Spleen (tissue), 11 donors: Measurements from ENCODE around the gene SCUBE1. TPM values are rescaled to one million over a fixed set of nuclear protein-coding genes. Genes with fewer than 3 reads are reported as not detected.

ENCODE experiments used
- DNase-seq: peaks from one replicate; pipeline ENCODE4 v3.0.0-alpha.2; 2020
- H3K27ac ChIP-seq, 8 donors: fragments of 200-600 bp; sonication (generic) in 7 of 8; 1 replicate in 4 of 8; 2 replicates in 4 of 8; pipeline versions ENCODE4 v1.5.0 to v1.8.0; 2016 to 2021; ENCODE audit warnings: inconsistent platforms in 4 of 8, mild to moderate bottlenecking in 4 of 8, moderate library complexity in 1 of 8
- H3K27me3 ChIP-seq, 7 donors: fragments of 200-600 bp; sonication (generic) in 6 of 7; replicated peaks in 1 of 7; 1 replicate in 4 of 7; 2 replicates in 3 of 7; pipeline versions ENCODE4 v1.5.0 to v1.8.0; 2016 to 2021; ENCODE audit warnings: inconsistent platforms in 3 of 7, mild to moderate bottlenecking in 1 of 7
- H3K36me3 ChIP-seq, 6 donors: fragments of 200-600 bp; sonication (generic) in 5 of 6; 1 replicate in 4 of 6; 2 replicates in 2 of 6; pipeline versions ENCODE4 v1.5.0 to v1.8.0; 2016 to 2021; ENCODE audit warnings: inconsistent platforms in 2 of 6
- H3K4me1 ChIP-seq, 6 donors: fragments of 200-600 bp; sonication (generic) in 5 of 6; 1 replicate in 3 of 6; 2 replicates in 3 of 6; pipeline versions ENCODE4 v1.5.0 to v1.8.0; 2016 to 2021; ENCODE audit warnings: inconsistent platforms in 3 of 6
- H3K4me3 ChIP-seq, 8 donors: fragments of 200-600 bp; sonication (generic) in 7 of 8; 1 replicate in 4 of 8; 2 replicates in 4 of 8; pipeline versions ENCODE4 v1.5.0 to v1.8.0; 2016 to 2021; ENCODE audit warnings: inconsistent platforms in 4 of 8, mild to moderate bottlenecking in 4 of 8, moderate library complexity in 2 of 8
- H3K9me3 ChIP-seq, 8 donors: fragments of 200-600 bp; sonication (generic) in 7 of 8; 1 replicate in 4 of 8; 2 replicates in 4 of 8; pipeline versions ENCODE4 v1.5.0 to v1.8.0; 2016 to 2021; ENCODE audit warnings: inconsistent platforms in 4 of 8
- CTCF ChIP-seq, 11 experiments: fragments of 200-600 bp in 7 of 11; fragments of 450-650 bp in 4 of 11; sonication (generic) in 4 of 11; IDR thresholded peaks in 8 of 11; conservative IDR thresholded peaks in 3 of 11; 1 replicate in 7 of 11; 2 replicates in 4 of 11; pipeline versions ENCODE4 v1.4.0 to v1.8.0; 2016 to 2021; ENCODE audit warnings: antibody characterized with exemption in 11 of 11, inconsistent platforms in 4 of 11, mild to moderate bottlenecking in 1 of 11
- POLR2A ChIP-seq, 3 donors: fragments of 450-650 bp; IDR thresholded peaks; one replicate each; pipeline ENCODE4 v1.5.1; 2017; ENCODE audit warnings: antibody characterized with exemption in 3 of 3, mild to moderate bottlenecking in 1 of 3
- POLR2AphosphoS5 ChIP-seq, 3 donors: sonication (generic); formaldehyde crosslinking; IDR thresholded peaks; one replicate each; pipeline ENCODE4 v1.5.1; 2017; ENCODE audit warnings: antibody characterized with exemption in 3 of 3
- WGBS, 5 donors: extraction: QIAGEN DNeasy Blood & Tissue Kit in 3 of 5; methylation state at CpG; one replicate each; pipeline versions ENCODE4 v1.1.5 to v1.1.7; 2013 to 2018; 5-methylcytosine and 5-hydroxymethylcytosine counted together
- intact Hi-C: fragments of 100-400 bp; cut with DNase I; formaldehyde crosslinking; loops from one replicate; pipeline ENCODE4 v1.15.0; 2023; ENCODE audit warnings: low total_unique reads
- polyA plus RNA-seq, 3 donors: library from polyadenylated mRNA; stranded (reverse); fragments of 200-250 nt; gene quantifications; one replicate each; pipeline ENCODE4 v1.2.1, GENCODE V29; 2013
- total RNA-seq, 7 donors: library from RNA; depleted of rRNA in 3 of 7; stranded (reverse); fragments of >200 nt in 3 of 7; fragmentation: NEBNext Ultra II Directional in 4 of 7; extraction: Animal tissue kit (Norgen Biotek cat#: 25700) in 4 of 7; gene quantifications; one replicate each; pipeline versions ENCODE4 v1.1.0 to v1.2.1, GENCODE V29; 2016 to 2021
- donor health status: healthy with polysubstance abuse.
- donor health status: DM: no; HTN: no; CAD: no; lungs with moderate emphysema.
- donor health status: DM: no; HTN: no; CAD: no.
- donor health status: Bipolar disorder and iron deficiency.
- donor health status: healthy.
- donor health status: DM: no; HTN: no; CAD: no.
- donor health status: DM: yes; HTN: yes; CAD: no.

Gene SCUBE1
- total and polyA plus RNA-seq, 10 donors: 0.46 to 43.5 (median 15.9) TPM

DNA sequence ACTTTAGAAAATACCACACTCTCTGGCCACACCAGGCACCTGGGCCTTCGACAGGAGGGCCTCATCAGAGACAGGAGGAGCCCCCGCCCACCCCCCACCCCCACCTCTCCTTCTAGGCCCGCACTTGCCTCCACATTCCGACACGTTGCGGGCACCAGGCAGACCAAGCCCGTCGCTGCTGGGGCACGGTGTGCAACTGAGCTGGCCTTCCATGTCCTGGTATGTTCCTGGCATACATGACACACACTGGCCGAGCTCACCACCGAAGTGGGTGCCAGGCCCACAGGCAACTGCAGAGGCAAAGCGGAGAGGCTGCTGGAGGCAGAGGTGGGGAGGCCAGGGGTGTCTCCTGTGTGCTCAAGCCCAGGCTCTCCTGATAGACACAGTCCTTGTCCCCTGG, 129.2 kb downstream of the SCUBE1 start:
- TF ChIP-seq POLR2A (IDR thresholded peaks at IDR 0.05) (no peak), POLR2AphosphoS5 (IDR thresholded peaks at IDR 0.05) (no peak), CTCF (IDR thresholded peaks at IDR 0.05 in 8 of 11, conservative IDR thresholded peaks at IDR 0.05 in 3 of 11) (no peak)
- Histone ChIP-seq H3K36me3 (peaks cover 0 to 15% (median 0%) of the 10 kb centered on the region in 6 donors), H3K4me1 (no peaks in the 10 kb centered on the region), H3K27me3 (no peaks in the 10 kb centered on the region), H3K27ac (no peak overlapping the region), H3K4me3 (no peak overlapping the region), H3K9me3 (no peaks in the 10 kb centered on the region)
- 88 to 96% (median 91%) methylated on average over 9 to 12 of the region's 12 CpGs for WGBS, 5 donors
- DNase-seq: no peak
- intact Hi-C loops: no loop called here

GRCh38 chr22:43213051-43213450, 130.1 kb downstream of the SCUBE1 start:
- Histone ChIP-seq H3K36me3 (peaks cover 0 to 18% (median 0%) of the 10 kb centered on the region in 6 donors), H3K27me3 (no peaks in the 10 kb centered on the region), H3K4me3 (no peak overlapping the region), H3K4me1 (no peaks in the 10 kb centered on the region), H3K9me3 (no peaks in the 10 kb centered on the region), H3K27ac (no peak overlapping the region)
- WGBS, 5 donors: 54 to 71% (median 61%) methylated on average over 5 to 8 of the region's 8 CpGs
- intact Hi-C loops: no loop called here
- no peak for DNase-seq
- TF ChIP-seq CTCF (IDR thresholded peaks at IDR 0.05 in 8 of 11, conservative IDR thresholded peaks at IDR 0.05 in 3 of 11): no peak

GRCh38 chr22:43212434-43212952, 130.7 kb downstream of the SCUBE1 start:
- no peak overlapping the region for H3K27ac ChIP-seq
- H3K4me1 ChIP-seq: no peaks in the 10 kb centered on the region
- WGBS, 5 donors: 86 to 91% (median 88%) methylated on average over 23 of the region's 23 CpGs
- intact Hi-C loops: no loop called here
- DNase-seq: no peak
- H3K36me3 ChIP-seq: peaks cover 0 to 18% (median 0%) of the 10 kb centered on the region in 6 donors
- TF ChIP-seq POLR2A (IDR thresholded peaks at IDR 0.05) (no peak), POLR2AphosphoS5 (IDR thresholded peaks at IDR 0.05) (no peak), CTCF (IDR thresholded peaks at IDR 0.05 in 8 of 11, conservative IDR thresholded peaks at IDR 0.05 in 3 of 11) (no peak)
- no peak overlapping the region for H3K4me3 ChIP-seq
- H3K27me3 ChIP-seq: no peaks in the 10 kb centered on the region
- no peaks in the 10 kb centered on the region for H3K9me3 ChIP-seq

DNA sequence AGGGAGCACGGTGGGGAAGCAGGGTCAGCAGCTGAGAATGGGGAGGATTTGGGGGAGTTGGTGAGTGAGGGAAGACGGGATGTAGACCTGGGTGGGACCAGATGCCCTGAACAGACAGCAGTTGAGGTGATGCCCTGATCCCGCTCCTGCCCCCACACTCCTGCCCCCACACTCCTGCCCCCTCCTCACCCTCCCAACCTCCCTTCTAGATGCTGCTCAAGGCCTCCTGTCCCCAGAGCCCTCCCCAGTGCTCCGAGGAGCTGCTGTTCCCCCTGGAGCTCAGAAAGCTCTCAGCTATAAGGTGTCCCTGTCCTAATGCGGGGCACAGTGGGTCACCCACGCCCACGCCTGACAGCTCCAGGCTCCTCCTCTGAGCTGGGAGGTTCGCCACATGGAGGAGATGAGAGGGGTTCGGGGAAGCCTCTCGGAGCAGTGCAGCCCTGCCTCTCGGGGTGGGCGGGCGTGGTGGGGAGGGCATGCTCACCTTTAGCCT, 131.2 kb downstream of the SCUBE1 start:
- no peaks in the 10 kb centered on the region for H3K27me3 ChIP-seq
- no peak overlapping the region for H3K27ac ChIP-seq
- no peak for DNase-seq
- H3K9me3 ChIP-seq: no peaks in the 10 kb centered on the region
- H3K36me3 ChIP-seq: peaks cover 0 to 22% (median 0%) of the 10 kb centered on the region in 6 donors
- no peak overlapping the region for H3K4me3 ChIP-seq
- intact Hi-C loops: no loop called here
- WGBS, 5 donors: 83 to 93% (median 90%) methylated on average over 12 to 13 of the region's 13 CpGs
- peaks cover 0 to 5% (median 0%) of the 10 kb centered on the region in 6 donors for H3K4me1 ChIP-seq
- no peak for TF ChIP-seq POLR2AphosphoS5 (IDR thresholded peaks at IDR 0.05)
- TF ChIP-seq POLR2A (IDR thresholded peaks at IDR 0.05): no peak
- no peak for TF ChIP-seq CTCF (IDR thresholded peaks at IDR 0.05 in 8 of 11, conservative IDR thresholded peaks at IDR 0.05 in 3 of 11)
